Mammary epithelial cell (primary cell): ENCODE data around the gene SCN8A.

Source experiments
- EZH2 ChIP-seq: IDR thresholded peaks from 2 replicates; pipeline ENCODE4 v1.6.1; 2012; ENCODE audit warnings: low read length, inconsistent platforms, borderline replicate concordance
- TF ChIP-seq, protein P1 (sequence below), 2 donors: IDR thresholded peaks in 1 of 2; conservative IDR thresholded peaks in 1 of 2; 2 replicates each; pipeline ENCODE4 v1.5.1; 2011 to 2012; ENCODE audit warnings: inconsistent platforms in 2 of 2, low read length in 2 of 2, mild to moderate bottlenecking in 2 of 2, control low read depth in 1 of 2, low read depth in 1 of 2; ENCODE audit not compliant: insufficient read depth in 1 of 2; ENCODE audit errors: extremely low read depth in 1 of 2

GRCh38 chr12:51785906-51786305, 194.9 kb downstream of the SCN8A start:
- TF ChIP-seq, protein P1, sequence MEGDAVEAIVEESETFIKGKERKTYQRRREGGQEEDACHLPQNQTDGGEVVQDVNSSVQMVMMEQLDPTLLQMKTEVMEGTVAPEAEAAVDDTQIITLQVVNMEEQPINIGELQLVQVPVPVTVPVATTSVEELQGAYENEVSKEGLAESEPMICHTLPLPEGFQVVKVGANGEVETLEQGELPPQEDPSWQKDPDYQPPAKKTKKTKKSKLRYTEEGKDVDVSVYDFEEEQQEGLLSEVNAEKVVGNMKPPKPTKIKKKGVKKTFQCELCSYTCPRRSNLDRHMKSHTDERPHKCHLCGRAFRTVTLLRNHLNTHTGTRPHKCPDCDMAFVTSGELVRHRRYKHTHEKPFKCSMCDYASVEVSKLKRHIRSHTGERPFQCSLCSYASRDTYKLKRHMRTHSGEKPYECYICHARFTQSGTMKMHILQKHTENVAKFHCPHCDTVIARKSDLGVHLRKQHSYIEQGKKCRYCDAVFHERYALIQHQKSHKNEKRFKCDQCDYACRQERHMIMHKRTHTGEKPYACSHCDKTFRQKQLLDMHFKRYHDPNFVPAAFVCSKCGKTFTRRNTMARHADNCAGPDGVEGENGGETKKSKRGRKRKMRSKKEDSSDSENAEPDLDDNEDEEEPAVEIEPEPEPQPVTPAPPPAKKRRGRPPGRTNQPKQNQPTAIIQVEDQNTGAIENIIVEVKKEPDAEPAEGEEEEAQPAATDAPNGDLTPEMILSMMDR (conservative IDR thresholded peaks at IDR 0.05 in 1 of 2, IDR thresholded peaks at IDR 0.05 in 1 of 2; ENCODE audit: extremely low read depth in 1 of 2, insufficient read depth in 1 of 2, low read depth in 1 of 2, low read length in 2 of 2): no peak
- no peak for TF ChIP-seq EZH2
